Activated CD8-positive, alpha-beta T cell treated with anti-CD3 and anti-CD28 coated beads for 36 hours (primary cell): ENCODE measurements around the gene TEX261. TPM values are rescaled to one million over a fixed set of nuclear protein-coding genes. Genes with fewer than 3 reads are reported as not detected.

Experiments used
- ATAC-seq: fragments of 200-7000 bp; cut with Tn5 transposase; one replicate; pipeline ENCODE4 v1.10.0; 2021; ENCODE audit warnings: mild to moderate bottlenecking, moderate library complexity
- CTCF ChIA-PET: fragments of 350-600 bp; sonication (Branson Sonifier 250); formaldehyde crosslinking; loops from one replicate; lab custom pipeline; 2021; ENCODE audit warnings: antibody characterized with exemption; lab: Charles Lee
- POLR2A ChIA-PET: fragments of 350-600 bp; sonication (Branson Sonifier 250); formaldehyde crosslinking; loops from one replicate; lab custom pipeline; 2021; ENCODE audit warnings: antibody characterized with exemption; lab: Charles Lee
- DNase-seq: peaks from one replicate; pipeline ENCODE4 v3.0.0-alpha.2; 2020
- H3K27ac Mint-ChIP-seq: one replicate; pipeline ENCODE4 v1.8.0; 2021; ENCODE audit warnings: mild to moderate bottlenecking, mixed read lengths
- H3K27me3 Mint-ChIP-seq: one replicate; pipeline ENCODE4 v1.8.0; 2021; ENCODE audit warnings: mixed read lengths
- H3K36me3 Mint-ChIP-seq: one replicate; pipeline ENCODE4 v1.8.0; 2021; ENCODE audit warnings: low read depth, mixed read lengths
- H3K4me1 Mint-ChIP-seq: one replicate; pipeline ENCODE4 v1.8.0; 2021; ENCODE audit warnings: low read depth, mixed read lengths
- H3K4me3 Mint-ChIP-seq: one replicate; pipeline ENCODE4 v1.8.0; 2021; ENCODE audit warnings: mild to moderate bottlenecking, moderate library complexity, mixed read lengths
- H3K9me3 Mint-ChIP-seq: one replicate; pipeline ENCODE4 v1.8.0; 2021; ENCODE audit warnings: mixed read lengths
- intact Hi-C: fragments of 100-400 bp; cut with micrococcal nuclease; formaldehyde crosslinking; loops from one replicate; pipeline ENCODE4 v1.10.0; 2022
- total RNA-seq, 2 experiments: library from RNA; stranded (reverse); gene quantifications; one replicate each; pipeline ENCODE4 v1.2.3, GENCODE V29; 2021
- TF ChIP-seq, protein P1 (sequence below): fragments of 200-600 bp; IDR thresholded peaks from one replicate; pipeline ENCODE4 v1.8.0; 2022; ENCODE audit warnings: antibody characterized with exemption, mild to moderate bottlenecking

TEX261 gene
- total RNA-seq, 2 experiments from 2014 or later: 38.8 to 39.9 TPM

- ChIA-PET CTCF (interaction anchor here (1.4 kb wide), 1 partner anchor 10 kb away, joined by 7 read pairs; no protein-coding TSS in a partner anchor), POLR2A (no interaction called here)
- Mint-ChIP-seq H3K27me3 (peaks cover 26% of the 10 kb centered on the region), H3K4me1 (peaks cover 4% of the 10 kb centered on the region), H3K9me3 (no peaks in the 10 kb centered on the region), H3K27ac (no peak overlapping the region), H3K4me3 (no peak overlapping the region), H3K36me3 (no peaks in the 10 kb centered on the region)
- ATAC-seq: no peak
- intact Hi-C loops: no loop called here
- TF ChIP-seq, protein P1, sequence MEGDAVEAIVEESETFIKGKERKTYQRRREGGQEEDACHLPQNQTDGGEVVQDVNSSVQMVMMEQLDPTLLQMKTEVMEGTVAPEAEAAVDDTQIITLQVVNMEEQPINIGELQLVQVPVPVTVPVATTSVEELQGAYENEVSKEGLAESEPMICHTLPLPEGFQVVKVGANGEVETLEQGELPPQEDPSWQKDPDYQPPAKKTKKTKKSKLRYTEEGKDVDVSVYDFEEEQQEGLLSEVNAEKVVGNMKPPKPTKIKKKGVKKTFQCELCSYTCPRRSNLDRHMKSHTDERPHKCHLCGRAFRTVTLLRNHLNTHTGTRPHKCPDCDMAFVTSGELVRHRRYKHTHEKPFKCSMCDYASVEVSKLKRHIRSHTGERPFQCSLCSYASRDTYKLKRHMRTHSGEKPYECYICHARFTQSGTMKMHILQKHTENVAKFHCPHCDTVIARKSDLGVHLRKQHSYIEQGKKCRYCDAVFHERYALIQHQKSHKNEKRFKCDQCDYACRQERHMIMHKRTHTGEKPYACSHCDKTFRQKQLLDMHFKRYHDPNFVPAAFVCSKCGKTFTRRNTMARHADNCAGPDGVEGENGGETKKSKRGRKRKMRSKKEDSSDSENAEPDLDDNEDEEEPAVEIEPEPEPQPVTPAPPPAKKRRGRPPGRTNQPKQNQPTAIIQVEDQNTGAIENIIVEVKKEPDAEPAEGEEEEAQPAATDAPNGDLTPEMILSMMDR: no peak
- no peak for DNase-seq
These were observed 35.9 kb downstream of the TEX261 start for GRCh38 chr2:70958759-70959158.

GRCh38 chr2:70957798-70958197, 36.9 kb downstream of the TEX261 start:
- POLR2A ChIA-PET: no interaction called here
- ATAC-seq (no peak), DNase-seq (no peak)
- Mint-ChIP-seq H3K27me3 (peaks cover 20% of the 10 kb centered on the region), H3K9me3 (no peaks in the 10 kb centered on the region), H3K27ac (no peak overlapping the region), H3K36me3 (no peaks in the 10 kb centered on the region), H3K4me1 (peaks cover 4% of the 10 kb centered on the region), H3K4me3 (no peak overlapping the region)
- TF ChIP-seq, protein P1: no peak
- intact Hi-C loops: no loop called here
- CTCF ChIA-PET: no interaction called here

DNA sequence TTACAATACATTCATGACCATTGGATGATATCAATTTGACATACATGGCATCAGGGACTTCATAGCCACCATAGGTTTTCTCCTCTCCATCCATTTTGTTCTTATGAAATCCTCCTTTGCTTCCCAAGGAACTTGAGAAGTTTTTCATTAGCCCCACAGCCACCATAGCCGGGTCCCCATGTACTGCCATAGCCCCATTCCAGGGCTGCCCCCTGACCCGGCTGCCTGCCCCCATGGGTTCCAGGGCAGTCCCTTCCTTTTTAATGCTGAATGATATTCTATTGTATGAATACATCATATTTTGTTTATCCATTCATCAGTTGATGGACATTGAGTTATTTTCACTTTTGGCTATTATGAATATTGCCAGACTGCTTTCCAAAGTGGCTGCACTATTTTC, 38.5 kb downstream of the TEX261 start:
- ChIA-PET CTCF (interaction anchor here (1.6 to 7.2 kb wide), 2 partner anchors 9 to 85 kb away, joined by 12 to 42 read pairs; no protein-coding TSS in a partner anchor), POLR2A (no interaction called here)
- TF ChIP-seq, protein P1: no peak
- Mint-ChIP-seq H3K4me1 (peaks cover 4% of the 10 kb centered on the region), H3K4me3 (no peak overlapping the region), H3K27ac (no peak overlapping the region), H3K27me3 (peaks cover 20% of the 10 kb centered on the region), H3K36me3 (no peaks in the 10 kb centered on the region), H3K9me3 (no peaks in the 10 kb centered on the region)
- DNase-seq: no peak
- ATAC-seq: no peak
- intact Hi-C loops: no loop called here

DNA sequence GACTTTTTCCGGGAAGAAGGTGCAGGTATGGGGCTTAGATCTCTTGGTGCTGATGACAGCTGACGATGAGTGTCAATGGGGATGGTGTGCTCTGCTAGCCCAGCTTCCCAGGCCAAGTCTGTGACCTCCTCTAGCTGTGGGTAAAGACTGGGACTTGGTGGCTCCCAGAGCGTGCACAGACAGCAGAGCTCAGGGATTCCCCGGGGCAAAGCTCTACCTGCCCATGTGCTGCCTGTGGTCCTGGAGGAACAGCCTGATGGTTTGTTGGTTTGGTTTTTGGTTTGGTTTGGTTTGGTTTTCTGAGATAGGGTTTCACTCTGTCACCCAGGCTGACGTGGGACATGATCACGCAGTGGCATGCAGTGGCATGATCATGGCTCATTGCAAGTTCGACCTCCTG, 39.8 kb downstream of the TEX261 start:
- no peak overlapping the region for H3K27ac Mint-ChIP-seq
- peaks cover 4% of the 10 kb centered on the region for H3K4me1 Mint-ChIP-seq
- ATAC-seq: no peak
- ChIA-PET POLR2A (no interaction called here), CTCF (interaction anchor here (1.0 to 7.2 kb wide), 6 partner anchors 8 to 166 kb away, joined by 3 to 42 read pairs (median 4); no protein-coding TSS in a partner anchor)
- DNase-seq: no peak
- H3K27me3 Mint-ChIP-seq: peaks cover 17% of the 10 kb centered on the region
- H3K4me3 Mint-ChIP-seq: no peak overlapping the region
- no peaks in the 10 kb centered on the region for H3K36me3 Mint-ChIP-seq
- intact Hi-C loops: no loop called here
- H3K9me3 Mint-ChIP-seq: no peaks in the 10 kb centered on the region
- TF ChIP-seq, protein P1: no peak

GRCh38 chr2:70949086-70949485, 45.6 kb downstream of the TEX261 start:
- H3K27me3 Mint-ChIP-seq: peaks cover 11% of the 10 kb centered on the region
- intact Hi-C loops: loop anchor here (5.0 kb wide), 2 partner anchors 77 to 162 kb away; no protein-coding TSS in a partner anchor
- H3K36me3 Mint-ChIP-seq: no peaks in the 10 kb centered on the region
- TF ChIP-seq, protein P1: no peak
- H3K9me3 Mint-ChIP-seq: no peaks in the 10 kb centered on the region
- H3K27ac Mint-ChIP-seq: no peak overlapping the region
- ATAC-seq: no peak
- POLR2A ChIA-PET: no interaction called here
- no peak overlapping the region for H3K4me3 Mint-ChIP-seq
- CTCF ChIA-PET: interaction anchor here (0.6 to 7.2 kb wide), 48 partner anchors 10 to 645 kb away, joined by 3 to 117 read pairs (median 5); partner anchors contain the start of genes ANKRD53, ATP6V1B1 and FIGLA
- no peak for DNase-seq
- H3K4me1 Mint-ChIP-seq: peaks cover 6% of the 10 kb centered on the region
